GM23338 (cell line): ENCODE measurements around the gene DBT. TPM values are rescaled to one million over a fixed set of nuclear protein-coding genes. Genes with fewer than 3 reads are reported as not detected.

ENCODE experiments used
- ATAC-seq: fragments of 200-7000 bp; cut with Tn5 transposase; 3 replicates; pipeline ENCODE4 v1.9.1; 2020
- DNase-seq: peaks from one replicate; pipeline ENCODE4 v3.0.0-alpha.2; 2015; ENCODE audit warnings: low spot score
- H2AFZ ChIP-seq: fragments of 200-600 bp; sonication (generic); 2 replicates; pipeline ENCODE4 v1.8.0; 2016; ENCODE audit warnings: antibody characterized with exemption, mild to moderate bottlenecking, moderate library complexity
- H3F3A ChIP-seq: fragments of 200-600 bp; sonication (generic); replicated peaks from 2 replicates; pipeline ENCODE4 v1.8.0; 2017; ENCODE audit warnings: antibody characterized with exemption, mixed run types, low read depth
- H3K27ac ChIP-seq: fragments of 200-600 bp; sonication (generic); 2 replicates; pipeline ENCODE4 v1.6.1; 2016; ENCODE audit warnings: low read depth
- H3K27me3 ChIP-seq: fragments of 200-600 bp; sonication (generic); 2 replicates; pipeline ENCODE4 v1.8.0; 2016; ENCODE audit warnings: mild to moderate bottlenecking, mixed run types, moderate library complexity; ENCODE audit not compliant: insufficient read depth
- H3K36me3 ChIP-seq: fragments of 200-600 bp; sonication (generic); 2 replicates; pipeline ENCODE4 v1.8.0; 2016; ENCODE audit warnings: mild to moderate bottlenecking; ENCODE audit not compliant: insufficient read depth
- H3K4me1 ChIP-seq: fragments of 200-600 bp; sonication (generic); 2 replicates; pipeline ENCODE4 v1.8.0; 2016; ENCODE audit warnings: mild to moderate bottlenecking, moderate library complexity; ENCODE audit not compliant: insufficient read depth
- H3K4me2 ChIP-seq: fragments of 200-600 bp; sonication (generic); 2 replicates; pipeline ENCODE4 v1.7.1; 2017; ENCODE audit warnings: mixed run types
- H3K4me3 ChIP-seq: fragments of 200-600 bp; sonication (generic); 2 replicates; pipeline ENCODE4 v1.6.1; 2016; ENCODE audit warnings: mixed run types
- H3K79me2 ChIP-seq: fragments of 200-600 bp; sonication (generic); replicated peaks from 2 replicates; pipeline ENCODE4 v1.8.0; 2017; ENCODE audit warnings: mild to moderate bottlenecking; ENCODE audit not compliant: insufficient read depth
- H3K9me2 ChIP-seq: fragments of 200-600 bp; sonication (generic); 2 replicates; pipeline ENCODE4 v1.8.0; 2017; ENCODE audit not compliant: insufficient read depth
- H4K20me1 ChIP-seq: fragments of 200-600 bp; sonication (generic); replicated peaks from 2 replicates; pipeline ENCODE4 v1.8.0; 2017; ENCODE audit warnings: mild to moderate bottlenecking; ENCODE audit not compliant: insufficient read depth
- H3K27ac Mint-ChIP-seq: 2 replicates; pipeline ENCODE4 v1.8.0; 2020; ENCODE audit warnings: inconsistent platforms, mild to moderate bottlenecking, moderate library complexity, mixed read lengths
- H3K27me3 Mint-ChIP-seq: 3 replicates; pipeline ENCODE4 v1.8.0; 2022; ENCODE audit warnings: low read depth, mild to moderate bottlenecking, moderate library complexity, mixed read lengths, inconsistent platforms; ENCODE audit not compliant: insufficient read depth, poor library complexity
- H3K36me3 Mint-ChIP-seq: 3 replicates; pipeline ENCODE4 v1.8.0; 2021; ENCODE audit warnings: low read depth, mild to moderate bottlenecking, inconsistent platforms, moderate library complexity, mixed read lengths
- H3K4me1 Mint-ChIP-seq: 3 replicates; pipeline ENCODE4 v1.8.0; 2020; ENCODE audit warnings: mild to moderate bottlenecking, inconsistent platforms, mixed read lengths
- H3K4me3 Mint-ChIP-seq: 3 replicates; pipeline ENCODE4 v1.8.0; 2021; ENCODE audit warnings: moderate library complexity, mild to moderate bottlenecking, inconsistent platforms, mixed read lengths
- H3K9me3 Mint-ChIP-seq: 3 replicates; pipeline ENCODE4 v1.8.0; 2020; ENCODE audit warnings: moderate library complexity, mild to moderate bottlenecking, inconsistent platforms, mixed read lengths
- CREB1 ChIP-seq: fragments of 250-450 bp; sonication (Bioruptor Pico); IDR thresholded peaks from 2 replicates; pipeline ENCODE4 v1.5.0; 2020; ENCODE audit warnings: low read depth, mild to moderate bottlenecking, moderate library complexity
- EZH2phosphoT487 ChIP-seq: fragments of 200-600 bp; sonication (generic); IDR thresholded peaks from one replicate; pipeline ENCODE4 v1.8.1; 2018; ENCODE audit warnings: antibody characterized with exemption; ENCODE audit not compliant: unreplicated experiment
- POLR2AphosphoS5 ChIP-seq: IDR thresholded peaks from 2 replicates; pipeline ENCODE4 v1.6.1; 2016; ENCODE audit warnings: antibody characterized with exemption, low read depth
- STAT1 ChIP-seq: IDR thresholded peaks from one replicate; pipeline ENCODE4 v1.6.1; 2016; ENCODE audit warnings: antibody characterized with exemption; ENCODE audit not compliant: unreplicated experiment
- ZNF114 ChIP-seq: fragments of 250-450 bp; sonication (Bioruptor Pico); IDR thresholded peaks from 2 replicates; pipeline ENCODE4 v1.5.0; 2020; ENCODE audit warnings: mild to moderate bottlenecking, moderate library complexity
- ZNF331 ChIP-seq: fragments of 250-450 bp; sonication (Bioruptor Pico); IDR thresholded peaks from 2 replicates; pipeline ENCODE4 v1.5.0; 2020; ENCODE audit warnings: low read depth, mild to moderate bottlenecking, moderate library complexity
- polyA plus RNA-seq: library from polyadenylated mRNA; unstranded; fragments of >200 nt; fragmentation: Nextera tagmentation; extraction: Ambion mirVana; gene quantifications from 2 replicates; pipeline ENCODE4 v1.2.1, GENCODE V29; 2016
- total RNA-seq: library from RNA; depleted of rRNA; stranded (reverse); fragments of >200 nt; shearing (Covaris generic); gene quantifications from 2 replicates; pipeline ENCODE4 v1.2.3, GENCODE V29; 2014
- TF ChIP-seq, protein P1 (sequence below): IDR thresholded peaks from one replicate; pipeline ENCODE4 v1.6.1; 2018; ENCODE audit warnings: antibody characterized with exemption; ENCODE audit not compliant: unreplicated experiment
- TF ChIP-seq, protein P2 (sequence below): IDR thresholded peaks from 2 replicates; pipeline ENCODE4 v1.6.1; 2016; ENCODE audit warnings: antibody characterized with exemption
- TF ChIP-seq, protein P3 (sequence below): fragments of 250-450 bp; sonication (Bioruptor Pico); IDR thresholded peaks from 2 replicates; pipeline ENCODE4 v1.5.0; 2020; ENCODE audit warnings: mild to moderate bottlenecking, moderate library complexity

Gene DBT
- total and polyA plus RNA-seq, 2 experiments from 2014 or later: 8.1 to 14.7 TPM

DNA sequence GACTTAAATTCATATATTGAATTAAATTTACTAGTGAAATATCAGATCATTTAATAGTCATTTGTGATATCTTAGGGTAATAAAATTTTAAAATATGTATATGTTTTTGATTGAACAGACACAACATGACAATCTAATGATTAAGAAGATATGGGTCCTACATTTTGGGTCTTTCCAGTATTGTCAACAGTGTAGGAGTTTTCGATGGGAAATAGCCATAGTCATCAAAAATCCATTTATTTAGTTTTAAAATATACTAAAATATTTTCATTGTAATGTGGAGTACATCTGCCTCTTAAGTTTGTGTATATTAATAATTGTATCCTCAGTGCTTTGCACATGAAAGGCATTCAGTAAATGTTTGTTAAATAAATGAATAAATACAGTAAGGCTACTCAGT lies 102.7 kb downstream of the DBT start:
- no peak overlapping the region for H2AFZ ChIP-seq
- H3K4me2 ChIP-seq: no peak overlapping the region
- TF ChIP-seq ZNF114: no peak
- TF ChIP-seq, protein P1, sequence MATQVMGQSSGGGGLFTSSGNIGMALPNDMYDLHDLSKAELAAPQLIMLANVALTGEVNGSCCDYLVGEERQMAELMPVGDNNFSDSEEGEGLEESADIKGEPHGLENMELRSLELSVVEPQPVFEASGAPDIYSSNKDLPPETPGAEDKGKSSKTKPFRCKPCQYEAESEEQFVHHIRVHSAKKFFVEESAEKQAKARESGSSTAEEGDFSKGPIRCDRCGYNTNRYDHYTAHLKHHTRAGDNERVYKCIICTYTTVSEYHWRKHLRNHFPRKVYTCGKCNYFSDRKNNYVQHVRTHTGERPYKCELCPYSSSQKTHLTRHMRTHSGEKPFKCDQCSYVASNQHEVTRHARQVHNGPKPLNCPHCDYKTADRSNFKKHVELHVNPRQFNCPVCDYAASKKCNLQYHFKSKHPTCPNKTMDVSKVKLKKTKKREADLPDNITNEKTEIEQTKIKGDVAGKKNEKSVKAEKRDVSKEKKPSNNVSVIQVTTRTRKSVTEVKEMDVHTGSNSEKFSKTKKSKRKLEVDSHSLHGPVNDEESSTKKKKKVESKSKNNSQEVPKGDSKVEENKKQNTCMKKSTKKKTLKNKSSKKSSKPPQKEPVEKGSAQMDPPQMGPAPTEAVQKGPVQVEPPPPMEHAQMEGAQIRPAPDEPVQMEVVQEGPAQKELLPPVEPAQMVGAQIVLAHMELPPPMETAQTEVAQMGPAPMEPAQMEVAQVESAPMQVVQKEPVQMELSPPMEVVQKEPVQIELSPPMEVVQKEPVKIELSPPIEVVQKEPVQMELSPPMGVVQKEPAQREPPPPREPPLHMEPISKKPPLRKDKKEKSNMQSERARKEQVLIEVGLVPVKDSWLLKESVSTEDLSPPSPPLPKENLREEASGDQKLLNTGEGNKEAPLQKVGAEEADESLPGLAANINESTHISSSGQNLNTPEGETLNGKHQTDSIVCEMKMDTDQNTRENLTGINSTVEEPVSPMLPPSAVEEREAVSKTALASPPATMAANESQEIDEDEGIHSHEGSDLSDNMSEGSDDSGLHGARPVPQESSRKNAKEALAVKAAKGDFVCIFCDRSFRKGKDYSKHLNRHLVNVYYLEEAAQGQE: no peak
- Mint-ChIP-seq H3K4me1 (peaks cover 12% of the 10 kb centered on the region), H3K27ac (peak overlapping the region; percentile 85; the same call in 1 of the 2 replicates), H3K4me3 (no peak overlapping the region), H3K27me3 (peaks cover 2% of the 10 kb centered on the region), H3K36me3 (peaks cover 30% of the 10 kb centered on the region), H3K9me3 (no peaks in the 10 kb centered on the region; the same call in 2 of the 3 replicates)
- no peak overlapping the region for H3K4me3 ChIP-seq
- no peak for DNase-seq
- H3K27me3 ChIP-seq: no peaks in the 10 kb centered on the region
- peaks cover 18% of the 10 kb centered on the region for H3K36me3 ChIP-seq
- no peaks in the 10 kb centered on the region for H3K79me2 ChIP-seq
- no peak for ATAC-seq
- no peaks in the 10 kb centered on the region for H4K20me1 ChIP-seq
- peaks cover 6% of the 10 kb centered on the region for H3K4me1 ChIP-seq
- H3K27ac ChIP-seq: peak overlapping the region; percentile 67; the same call in 1 of the 2 replicates
- no peaks in the 10 kb centered on the region for H3K9me2 ChIP-seq
- H3F3A ChIP-seq: no peaks in the 10 kb centered on the region

DNA sequence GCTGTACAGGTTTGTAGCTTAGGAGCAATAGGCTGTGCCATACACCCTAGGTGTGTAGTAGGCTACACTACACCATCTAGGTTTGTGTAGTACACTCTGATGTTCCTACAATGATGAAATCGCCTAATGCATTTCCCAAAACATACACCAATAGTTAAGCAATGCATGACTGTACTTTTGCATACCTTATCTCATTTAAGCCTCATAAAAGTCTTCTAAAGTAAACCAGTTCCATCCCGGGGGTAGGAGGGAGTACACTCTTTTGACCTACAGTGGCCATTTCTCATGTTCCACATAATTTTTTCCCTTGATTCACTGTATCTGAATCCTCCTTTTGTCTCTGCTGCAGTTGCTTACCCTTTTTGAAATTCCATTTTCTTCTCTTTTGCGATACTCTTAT lies 104.5 kb downstream of the DBT start:
- no peak for ATAC-seq
- Histone ChIP-seq H3K4me3 (no peak overlapping the region), H3K79me2 (no peaks in the 10 kb centered on the region), H3K4me2 (no peak overlapping the region), H3K4me1 (peaks cover 6% of the 10 kb centered on the region), H3K27me3 (no peaks in the 10 kb centered on the region), H3F3A (no peaks in the 10 kb centered on the region), H4K20me1 (no peaks in the 10 kb centered on the region), H3K36me3 (peaks cover 31% of the 10 kb centered on the region), H3K9me2 (no peaks in the 10 kb centered on the region), H2AFZ (no peak overlapping the region), H3K27ac (no peak overlapping the region)
- H3K27ac Mint-ChIP-seq: no peak overlapping the region
- no peaks in the 10 kb centered on the region for H3K9me3 Mint-ChIP-seq
- H3K27me3 Mint-ChIP-seq: no peaks in the 10 kb centered on the region
- DNase-seq: no peak
- peaks cover 12% of the 10 kb centered on the region for H3K4me1 Mint-ChIP-seq
- peaks cover 36% of the 10 kb centered on the region for H3K36me3 Mint-ChIP-seq
- no peak overlapping the region for H3K4me3 Mint-ChIP-seq
- TF ChIP-seq STAT1: no peak
- TF ChIP-seq, protein P2, sequence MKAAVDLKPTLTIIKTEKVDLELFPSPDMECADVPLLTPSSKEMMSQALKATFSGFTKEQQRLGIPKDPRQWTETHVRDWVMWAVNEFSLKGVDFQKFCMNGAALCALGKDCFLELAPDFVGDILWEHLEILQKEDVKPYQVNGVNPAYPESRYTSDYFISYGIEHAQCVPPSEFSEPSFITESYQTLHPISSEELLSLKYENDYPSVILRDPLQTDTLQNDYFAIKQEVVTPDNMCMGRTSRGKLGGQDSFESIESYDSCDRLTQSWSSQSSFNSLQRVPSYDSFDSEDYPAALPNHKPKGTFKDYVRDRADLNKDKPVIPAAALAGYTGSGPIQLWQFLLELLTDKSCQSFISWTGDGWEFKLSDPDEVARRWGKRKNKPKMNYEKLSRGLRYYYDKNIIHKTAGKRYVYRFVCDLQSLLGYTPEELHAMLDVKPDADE: no peak
- no peak for TF ChIP-seq ZNF331 (CRISPR knock-in tag)
- no peak for TF ChIP-seq POLR2AphosphoS5
- TF ChIP-seq, protein P3, sequence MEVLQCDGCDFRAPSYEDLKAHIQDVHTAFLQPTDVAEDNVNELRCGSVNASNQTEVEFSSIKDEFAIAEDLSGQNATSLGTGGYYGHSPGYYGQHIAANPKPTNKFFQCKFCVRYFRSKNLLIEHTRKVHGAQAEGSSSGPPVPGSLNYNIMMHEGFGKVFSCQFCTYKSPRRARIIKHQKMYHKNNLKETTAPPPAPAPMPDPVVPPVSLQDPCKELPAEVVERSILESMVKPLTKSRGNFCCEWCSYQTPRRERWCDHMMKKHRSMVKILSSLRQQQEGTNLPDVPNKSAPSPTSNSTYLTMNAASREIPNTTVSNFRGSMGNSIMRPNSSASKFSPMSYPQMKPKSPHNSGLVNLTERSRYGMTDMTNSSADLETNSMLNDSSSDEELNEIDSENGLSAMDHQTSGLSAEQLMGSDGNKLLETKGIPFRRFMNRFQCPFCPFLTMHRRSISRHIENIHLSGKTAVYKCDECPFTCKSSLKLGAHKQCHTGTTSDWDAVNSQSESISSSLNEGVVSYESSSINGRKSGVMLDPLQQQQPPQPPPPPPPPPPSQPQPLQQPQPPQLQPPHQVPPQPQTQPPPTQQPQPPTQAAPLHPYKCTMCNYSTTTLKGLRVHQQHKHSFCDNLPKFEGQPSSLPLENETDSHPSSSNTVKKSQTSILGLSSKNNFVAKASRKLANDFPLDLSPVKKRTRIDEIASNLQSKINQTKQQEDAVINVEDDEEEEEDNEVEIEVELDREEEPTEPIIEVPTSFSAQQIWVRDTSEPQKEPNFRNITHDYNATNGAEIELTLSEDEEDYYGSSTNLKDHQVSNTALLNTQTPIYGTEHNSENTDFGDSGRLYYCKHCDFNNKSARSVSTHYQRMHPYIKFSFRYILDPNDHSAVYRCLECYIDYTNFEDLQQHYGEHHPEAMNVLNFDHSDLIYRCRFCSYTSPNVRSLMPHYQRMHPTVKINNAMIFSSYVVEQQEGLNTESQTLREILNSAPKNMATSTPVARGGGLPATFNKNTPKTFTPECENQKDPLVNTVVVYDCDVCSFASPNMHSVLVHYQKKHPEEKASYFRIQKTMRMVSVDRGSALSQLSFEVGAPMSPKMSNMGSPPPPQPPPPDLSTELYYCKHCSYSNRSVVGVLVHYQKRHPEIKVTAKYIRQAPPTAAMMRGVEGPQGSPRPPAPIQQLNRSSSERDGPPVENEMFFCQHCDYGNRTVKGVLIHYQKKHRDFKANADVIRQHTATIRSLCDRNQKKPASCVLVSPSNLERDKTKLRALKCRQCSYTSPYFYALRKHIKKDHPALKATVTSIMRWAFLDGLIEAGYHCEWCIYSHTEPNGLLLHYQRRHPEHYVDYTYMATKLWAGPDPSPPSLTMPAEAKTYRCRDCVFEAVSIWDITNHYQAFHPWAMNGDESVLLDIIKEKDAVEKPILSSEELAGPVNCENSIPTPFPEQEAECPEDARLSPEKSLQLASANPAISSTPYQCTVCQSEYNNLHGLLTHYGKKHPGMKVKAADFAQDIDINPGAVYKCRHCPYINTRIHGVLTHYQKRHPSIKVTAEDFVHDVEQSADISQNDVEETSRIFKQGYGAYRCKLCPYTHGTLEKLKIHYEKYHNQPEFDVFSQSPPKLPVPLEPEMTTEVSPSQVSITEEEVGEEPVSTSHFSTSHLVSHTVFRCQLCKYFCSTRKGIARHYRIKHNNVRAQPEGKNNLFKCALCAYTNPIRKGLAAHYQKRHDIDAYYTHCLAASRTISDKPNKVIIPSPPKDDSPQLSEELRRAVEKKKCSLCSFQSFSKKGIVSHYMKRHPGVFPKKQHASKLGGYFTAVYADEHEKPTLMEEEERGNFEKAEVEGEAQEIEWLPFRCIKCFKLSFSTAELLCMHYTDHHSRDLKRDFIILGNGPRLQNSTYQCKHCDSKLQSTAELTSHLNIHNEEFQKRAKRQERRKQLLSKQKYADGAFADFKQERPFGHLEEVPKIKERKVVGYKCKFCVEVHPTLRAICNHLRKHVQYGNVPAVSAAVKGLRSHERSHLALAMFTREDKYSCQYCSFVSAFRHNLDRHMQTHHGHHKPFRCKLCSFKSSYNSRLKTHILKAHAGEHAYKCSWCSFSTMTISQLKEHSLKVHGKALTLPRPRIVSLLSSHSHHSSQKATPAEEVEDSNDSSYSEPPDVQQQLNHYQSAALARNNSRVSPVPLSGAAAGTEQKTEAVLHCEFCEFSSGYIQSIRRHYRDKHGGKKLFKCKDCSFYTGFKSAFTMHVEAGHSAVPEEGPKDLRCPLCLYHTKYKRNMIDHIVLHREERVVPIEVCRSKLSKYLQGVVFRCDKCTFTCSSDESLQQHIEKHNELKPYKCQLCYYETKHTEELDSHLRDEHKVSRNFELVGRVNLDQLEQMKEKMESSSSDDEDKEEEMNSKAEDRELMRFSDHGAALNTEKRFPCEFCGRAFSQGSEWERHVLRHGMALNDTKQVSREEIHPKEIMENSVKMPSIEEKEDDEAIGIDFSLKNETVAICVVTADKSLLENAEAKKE (CRISPR knock-in tag): no peak
- no peak for TF ChIP-seq EZH2phosphoT487
- no peak for TF ChIP-seq CREB1
